DOHH2 (cell line): ENCODE measurements around the gene PRSS53.

Experiments
- CTCF ChIP-seq: fragments of 200-600 bp; sonication (generic); IDR thresholded peaks from one replicate; pipeline ENCODE4 v1.5.1; 2014; ENCODE audit warnings: antibody characterized with exemption, mild to moderate bottlenecking, low read depth, low read length; ENCODE audit not compliant: poor library complexity, severe bottlenecking
- EZH2phosphoT487 ChIP-seq: fragments of 200-600 bp; sonication (generic); IDR thresholded peaks from 2 replicates; pipeline ENCODE4 v1.6.1; 2017; ENCODE audit warnings: borderline replicate concordance, mild to moderate bottlenecking, antibody characterized with exemption, low read length, moderate library complexity, mixed read lengths

GRCh38 chr16:31109622-31110021 is 20.9 kb upstream of the PRSS53 start:
- TF ChIP-seq CTCF (no peak), EZH2phosphoT487 (no peak)
